HUES6 (cell line): ENCODE measurements around the gene SWT1.

Experiments used
- H3K27ac ChIP-seq: 2 replicates; pipeline ENCODE4 v1.7.0; 2013; ENCODE audit warnings: low read depth, mild to moderate bottlenecking, low read length, inconsistent platforms
- H3K27me3 ChIP-seq: 2 replicates; pipeline ENCODE4 v1.6.1; 2013; ENCODE audit warnings: low read length; ENCODE audit not compliant: control insufficient read depth, insufficient read depth
- H3K36me3 ChIP-seq: 2 replicates; pipeline ENCODE4 v1.6.1; 2013; ENCODE audit warnings: low read length; ENCODE audit not compliant: control insufficient read depth, insufficient read depth
- H3K4me1 ChIP-seq: 2 replicates; pipeline ENCODE4 v1.6.1; 2013; ENCODE audit warnings: low read length; ENCODE audit not compliant: control insufficient read depth, insufficient read depth
- H3K4me3 ChIP-seq: 2 replicates; pipeline ENCODE4 v1.5.1; 2013; ENCODE audit warnings: low read depth, low read length
- H3K9ac ChIP-seq: one replicate; pipeline ENCODE4 v1.6.1; 2013; ENCODE audit warnings: mild to moderate bottlenecking, low read length
- H3K9me3 ChIP-seq: 2 replicates; pipeline ENCODE4 v1.6.1; 2013; ENCODE audit warnings: low read depth, low read length; ENCODE audit not compliant: control insufficient read depth, insufficient read depth

The SWT1 gene

DNA sequence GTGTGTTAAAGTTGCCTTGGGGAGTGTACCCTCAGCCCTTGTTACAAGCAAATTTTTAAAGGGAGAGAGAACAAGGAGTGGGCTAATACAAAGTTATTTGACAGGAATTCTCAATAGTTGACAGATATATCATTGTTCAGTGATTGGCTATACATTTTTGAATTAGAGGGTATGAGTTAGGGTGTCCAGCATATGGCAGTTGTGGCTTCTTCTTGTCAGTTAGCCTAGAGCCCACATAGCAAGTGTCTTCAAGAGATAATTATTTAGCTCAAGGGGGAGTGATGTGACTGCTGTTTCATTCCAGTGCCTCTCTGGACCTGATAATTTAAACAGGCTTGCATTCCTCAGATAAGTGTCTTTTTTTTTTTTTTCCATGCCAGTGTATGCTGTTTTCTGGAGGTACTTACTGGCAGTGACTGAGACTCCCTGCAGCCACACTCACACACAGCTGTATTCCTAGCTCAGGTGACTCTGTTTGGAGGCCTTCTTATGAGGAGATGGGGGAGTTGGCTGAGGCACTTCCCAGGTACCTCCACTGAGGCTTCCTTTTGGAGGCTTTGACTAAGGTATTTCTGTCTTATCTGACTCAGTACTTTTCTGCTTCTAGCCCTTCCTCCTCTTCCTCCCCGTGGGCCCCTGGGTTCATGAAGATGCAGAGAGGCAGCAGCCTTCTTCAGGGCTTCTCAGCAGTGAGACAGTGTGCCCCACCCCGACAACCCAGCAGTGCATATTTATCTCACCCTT lies 127.7 kb downstream of the SWT1 start:
- no peaks in the 10 kb centered on the region for H3K9me3 ChIP-seq

DNA sequence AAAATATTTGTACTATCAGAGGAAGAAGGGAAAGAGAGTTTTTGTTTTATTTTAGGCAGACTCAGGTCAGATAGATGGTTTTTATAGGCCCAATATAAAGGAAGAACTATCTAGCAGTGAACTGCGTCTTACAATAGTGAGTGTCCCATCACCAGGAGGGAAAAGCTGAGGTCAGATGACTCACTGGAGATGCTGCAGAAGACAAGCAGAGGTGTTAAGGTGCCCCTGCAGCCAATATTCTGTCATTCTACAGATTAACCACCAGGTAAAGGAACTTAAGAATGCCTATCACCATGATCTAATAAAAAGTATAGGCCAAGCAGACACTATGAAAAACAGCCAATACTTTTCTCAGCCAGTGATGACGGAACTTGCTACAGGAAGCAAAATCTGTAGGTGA lies 130.5 kb downstream of the SWT1 start:
- Histone ChIP-seq H3K9ac (no peak overlapping the region), H3K4me1 (no peaks in the 10 kb centered on the region; the same call in 1 of the 2 replicates), H3K27ac (no peak overlapping the region), H3K36me3 (no peaks in the 10 kb centered on the region; the same call in 1 of the 2 replicates), H3K4me3 (no peak overlapping the region), H3K27me3 (no peaks in the 10 kb centered on the region), H3K9me3 (no peaks in the 10 kb centered on the region)

More for the DNA sequence above, 127.7 kb downstream of the SWT1 start:
- Histone ChIP-seq H3K27me3 (no peaks in the 10 kb centered on the region), H3K9ac (no peak overlapping the region), H3K27ac (no peak overlapping the region), H3K36me3 (peaks cover 3% of the 10 kb centered on the region; the same call in 1 of the 2 replicates), H3K4me1 (no peaks in the 10 kb centered on the region; the same call in 1 of the 2 replicates), H3K4me3 (no peak overlapping the region)

DNA sequence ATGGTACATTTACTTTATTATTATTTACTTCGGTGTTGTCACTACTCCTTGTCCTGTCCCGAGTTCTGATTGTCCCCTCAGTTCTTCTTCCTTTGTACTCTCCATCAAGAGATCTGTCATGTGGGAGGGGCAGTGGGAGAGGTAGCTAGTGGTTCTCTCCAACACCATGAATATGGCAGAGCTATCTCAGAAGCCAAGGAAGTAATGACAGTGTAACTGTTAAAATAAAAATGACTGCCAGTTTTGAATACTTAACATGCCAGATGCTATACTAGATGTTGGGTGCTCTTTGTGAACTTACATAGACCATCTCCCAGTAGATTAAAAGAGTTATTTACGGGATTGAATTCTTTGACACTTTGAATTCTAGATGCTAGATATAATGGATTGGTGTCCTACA lies 131.5 kb downstream of the SWT1 start:
- H3K9ac ChIP-seq: no peak overlapping the region
- no peaks in the 10 kb centered on the region; the same call in 1 of the 2 replicates for H3K36me3 ChIP-seq
- H3K9me3 ChIP-seq: no peaks in the 10 kb centered on the region
- no peak overlapping the region for H3K4me3 ChIP-seq
- no peaks in the 10 kb centered on the region; the same call in 1 of the 2 replicates for H3K4me1 ChIP-seq
- no peaks in the 10 kb centered on the region for H3K27me3 ChIP-seq
- no peak overlapping the region for H3K27ac ChIP-seq

DNA sequence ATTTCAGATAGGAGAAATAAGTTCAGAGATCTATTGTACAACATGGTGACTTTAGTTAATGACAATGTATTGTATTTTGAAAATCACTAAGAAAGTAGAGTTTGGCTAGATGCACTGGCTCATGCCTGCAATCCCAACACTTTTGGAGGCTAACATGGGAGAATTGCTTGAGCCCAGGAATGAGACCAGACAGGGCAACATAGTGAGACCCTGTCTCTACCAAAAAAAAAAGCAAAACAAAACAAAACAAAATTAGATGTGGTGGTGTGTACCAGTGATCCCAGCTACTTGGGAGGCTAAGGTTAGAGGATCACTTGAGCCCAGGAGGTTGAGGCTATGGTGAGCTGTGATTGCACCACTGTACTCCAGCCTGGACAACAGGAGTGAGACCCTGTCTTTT lies 132.9 kb downstream of the SWT1 start:
- Histone ChIP-seq H3K27ac (no peak overlapping the region), H3K4me1 (no peaks in the 10 kb centered on the region; the same call in 1 of the 2 replicates), H3K4me3 (no peak overlapping the region), H3K9me3 (no peaks in the 10 kb centered on the region), H3K9ac (no peak overlapping the region), H3K27me3 (no peaks in the 10 kb centered on the region), H3K36me3 (peaks cover 11% of the 10 kb centered on the region)

DNA sequence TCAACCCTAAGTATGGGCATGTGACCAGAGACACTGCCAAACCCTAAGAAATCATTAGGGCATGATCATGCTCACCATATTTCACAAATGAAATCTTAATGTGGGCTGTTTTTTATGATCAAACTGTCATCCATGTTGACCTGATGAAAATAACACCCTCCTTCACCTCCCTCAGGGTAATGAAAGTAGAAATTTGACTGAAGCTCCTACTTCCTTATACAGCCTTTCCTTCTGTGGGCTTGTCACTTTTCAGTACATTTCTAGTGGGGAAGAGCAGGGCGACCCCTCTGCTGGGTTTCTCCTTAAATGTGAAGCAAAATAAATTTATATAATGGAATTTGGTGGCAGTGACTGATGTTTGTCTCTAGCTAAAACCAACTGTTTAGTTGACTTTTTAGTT lies 134.2 kb downstream of the SWT1 start:
- Histone ChIP-seq H3K9ac (no peak overlapping the region), H3K27ac (no peak overlapping the region), H3K4me3 (no peak overlapping the region), H3K4me1 (no peaks in the 10 kb centered on the region), H3K9me3 (no peaks in the 10 kb centered on the region), H3K27me3 (no peaks in the 10 kb centered on the region), H3K36me3 (peaks cover 23% of the 10 kb centered on the region)

DNA sequence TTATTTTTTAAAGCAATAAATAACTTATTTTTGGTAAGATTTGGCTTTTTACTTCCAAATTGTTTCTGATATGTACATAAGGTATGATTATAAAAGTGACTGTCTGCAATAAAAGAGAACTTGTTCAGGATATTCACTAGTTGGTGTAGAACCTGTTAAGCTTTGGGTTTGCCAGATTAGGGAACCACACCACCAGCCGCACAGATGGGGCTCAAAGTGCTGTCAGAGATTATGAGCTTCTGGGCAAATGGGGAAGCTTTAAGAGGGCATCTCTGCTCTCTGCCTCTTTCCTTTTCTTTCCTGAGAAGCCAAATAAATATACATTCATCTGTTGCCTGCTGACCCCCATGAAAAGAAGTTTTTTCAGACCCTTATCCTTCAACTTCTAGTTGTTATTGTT lies 134.7 kb downstream of the SWT1 start:
- H3K36me3 ChIP-seq: peaks cover 28% of the 10 kb centered on the region
- no peaks in the 10 kb centered on the region for H3K9me3 ChIP-seq
- H3K9ac ChIP-seq: no peak overlapping the region
- H3K27me3 ChIP-seq: no peaks in the 10 kb centered on the region
- no peaks in the 10 kb centered on the region for H3K4me1 ChIP-seq
- no peak overlapping the region for H3K4me3 ChIP-seq
- no peak overlapping the region for H3K27ac ChIP-seq

DNA sequence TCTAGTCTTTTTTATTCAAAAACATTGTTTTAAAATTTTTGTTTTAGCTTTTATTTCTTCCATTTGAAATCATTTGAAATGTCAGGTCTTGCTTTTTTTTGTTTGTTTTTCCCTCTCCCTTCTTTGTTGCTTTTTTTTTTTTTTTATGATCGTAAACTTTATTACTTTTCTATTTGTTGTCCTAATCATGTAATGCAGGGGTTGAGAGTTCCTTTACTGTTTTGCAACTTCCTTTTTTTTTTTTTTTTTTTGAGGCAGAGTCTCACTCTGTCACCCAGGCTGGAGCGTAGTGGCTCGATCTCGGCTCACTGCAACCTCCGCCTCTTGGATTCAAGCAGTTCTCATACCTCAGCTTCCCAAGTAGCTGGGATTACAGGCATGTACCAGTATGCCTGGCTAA lies 135.3 kb downstream of the SWT1 start:
- H3K27me3 ChIP-seq: no peaks in the 10 kb centered on the region
- no peak overlapping the region for H3K9ac ChIP-seq
- H3K9me3 ChIP-seq: no peaks in the 10 kb centered on the region
- peaks cover 34% of the 10 kb centered on the region for H3K36me3 ChIP-seq
- no peak overlapping the region for H3K27ac ChIP-seq
- no peak overlapping the region for H3K4me3 ChIP-seq
- H3K4me1 ChIP-seq: no peaks in the 10 kb centered on the region

DNA sequence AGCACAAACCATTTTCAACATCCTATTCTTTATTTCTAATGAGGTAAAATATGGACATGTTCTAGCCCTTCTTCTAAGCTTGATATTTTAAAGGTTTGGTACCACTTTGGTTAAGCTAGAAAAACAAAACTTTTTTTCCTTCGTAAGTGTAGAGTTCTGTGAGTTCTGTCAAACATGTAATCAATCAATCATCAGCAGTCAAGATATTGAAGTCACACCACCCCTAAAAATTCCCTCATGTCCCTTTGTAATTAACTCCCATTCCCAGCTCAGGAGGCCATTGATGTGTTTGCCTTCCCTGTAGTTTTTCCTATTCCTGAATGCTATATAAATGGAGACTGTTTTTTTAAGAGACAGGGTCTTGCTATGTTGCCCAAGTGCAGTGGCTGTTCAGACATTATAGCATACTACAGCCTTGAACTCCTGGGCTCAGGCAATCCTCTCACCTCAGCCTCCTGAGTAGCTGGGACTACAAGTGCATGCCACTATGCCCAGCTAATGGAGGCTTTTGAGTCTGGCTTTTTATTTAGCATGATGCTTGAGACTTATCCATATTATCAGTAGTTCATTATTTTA lies 137.1 kb downstream of the SWT1 start:
- Histone ChIP-seq H3K36me3 (peaks cover 52% of the 10 kb centered on the region), H3K4me3 (no peak overlapping the region), H3K27me3 (no peaks in the 10 kb centered on the region), H3K9me3 (no peaks in the 10 kb centered on the region), H3K4me1 (no peaks in the 10 kb centered on the region), H3K9ac (no peak overlapping the region), H3K27ac (no peak overlapping the region)

DNA sequence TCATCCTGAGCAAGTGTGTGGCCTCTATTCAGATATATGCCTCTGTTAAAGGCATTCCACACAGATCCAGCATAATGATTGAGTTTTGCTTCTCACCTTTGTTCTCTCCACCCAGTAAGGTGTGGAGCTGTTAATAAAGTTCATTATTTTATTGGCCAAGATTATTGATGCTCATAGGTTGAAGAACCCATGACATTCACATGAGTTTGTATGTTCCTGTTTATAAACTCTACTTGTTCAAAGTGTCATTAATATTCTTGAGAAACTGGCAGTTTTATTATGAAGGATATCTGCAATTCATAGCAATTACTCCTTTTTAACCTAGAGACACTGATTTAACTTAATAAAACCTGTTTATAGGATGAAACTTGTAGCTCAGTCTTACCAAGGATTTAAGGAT lies 138.1 kb downstream of the SWT1 start:
- peaks cover 62% of the 10 kb centered on the region for H3K36me3 ChIP-seq
- H3K4me1 ChIP-seq: no peaks in the 10 kb centered on the region
- H3K27ac ChIP-seq: no peak overlapping the region
- H3K27me3 ChIP-seq: no peaks in the 10 kb centered on the region
- H3K4me3 ChIP-seq: no peak overlapping the region
- H3K9me3 ChIP-seq: no peaks in the 10 kb centered on the region
- no peak overlapping the region for H3K9ac ChIP-seq

DNA sequence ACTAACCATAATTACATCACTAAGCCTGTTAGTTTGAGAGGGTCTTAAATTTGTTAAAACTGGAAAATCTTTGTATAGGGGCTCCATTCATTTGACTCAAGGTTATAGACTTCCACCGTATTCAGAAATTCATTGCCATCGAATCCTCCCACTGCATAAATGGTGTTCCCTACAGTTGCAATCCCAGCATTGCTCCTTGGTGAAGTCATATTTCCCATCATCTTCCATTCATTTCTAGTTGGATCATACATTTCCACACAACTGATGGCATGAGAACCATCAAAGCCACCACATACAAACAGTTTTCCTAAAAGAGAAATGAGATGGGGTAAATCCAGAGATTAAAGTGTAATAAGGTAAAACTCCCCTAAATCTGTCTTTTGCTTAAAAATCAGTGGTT lies 141.0 kb downstream of the SWT1 start:
- no peak overlapping the region for H3K9ac ChIP-seq
- H3K4me3 ChIP-seq: no peak overlapping the region
- H3K27me3 ChIP-seq: no peaks in the 10 kb centered on the region
- peaks cover 91% of the 10 kb centered on the region for H3K36me3 ChIP-seq
- no peak overlapping the region for H3K27ac ChIP-seq
- H3K9me3 ChIP-seq: no peaks in the 10 kb centered on the region
- H3K4me1 ChIP-seq: no peaks in the 10 kb centered on the region

DNA sequence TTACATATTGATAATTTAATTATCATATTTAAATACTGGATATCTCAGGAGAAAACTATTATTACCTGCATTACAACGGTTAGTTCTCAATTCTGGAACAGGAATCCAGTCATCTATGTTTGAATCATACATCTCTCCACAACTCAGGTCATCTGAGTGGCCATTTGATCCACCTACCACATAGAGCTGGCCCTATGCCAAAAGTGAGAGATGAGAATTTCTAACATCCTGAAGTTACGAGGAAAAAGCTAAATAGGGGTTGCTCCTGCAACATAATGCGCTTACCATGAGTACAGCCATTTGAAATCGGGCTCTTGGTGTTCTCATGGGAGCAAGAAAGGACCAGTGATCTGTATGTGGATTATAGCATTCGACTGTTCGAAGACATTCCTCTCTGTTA lies 143.2 kb downstream of the SWT1 start:
- H3K27ac ChIP-seq: no peak overlapping the region
- H3K9ac ChIP-seq: no peak overlapping the region
- peaks cover 99% of the 10 kb centered on the region for H3K36me3 ChIP-seq
- no peaks in the 10 kb centered on the region for H3K27me3 ChIP-seq
- H3K4me1 ChIP-seq: no peaks in the 10 kb centered on the region
- H3K9me3 ChIP-seq: no peaks in the 10 kb centered on the region
- H3K4me3 ChIP-seq: no peak overlapping the region
